AML-193 (cell line): ENCODE results near the gene CDK5R2.
"Not testable (repeated sequence)": the region's sequence is repeated elsewhere in the genome, so short reads cannot be mapped to it uniquely, and the experiment has no call there.

Experiments used
- DNase-seq, 2 experiments: peaks; one replicate each; lab custom pipeline; 2025; lab: John Stamatoyannopoulos, UW

The CDK5R2 gene

DNA sequence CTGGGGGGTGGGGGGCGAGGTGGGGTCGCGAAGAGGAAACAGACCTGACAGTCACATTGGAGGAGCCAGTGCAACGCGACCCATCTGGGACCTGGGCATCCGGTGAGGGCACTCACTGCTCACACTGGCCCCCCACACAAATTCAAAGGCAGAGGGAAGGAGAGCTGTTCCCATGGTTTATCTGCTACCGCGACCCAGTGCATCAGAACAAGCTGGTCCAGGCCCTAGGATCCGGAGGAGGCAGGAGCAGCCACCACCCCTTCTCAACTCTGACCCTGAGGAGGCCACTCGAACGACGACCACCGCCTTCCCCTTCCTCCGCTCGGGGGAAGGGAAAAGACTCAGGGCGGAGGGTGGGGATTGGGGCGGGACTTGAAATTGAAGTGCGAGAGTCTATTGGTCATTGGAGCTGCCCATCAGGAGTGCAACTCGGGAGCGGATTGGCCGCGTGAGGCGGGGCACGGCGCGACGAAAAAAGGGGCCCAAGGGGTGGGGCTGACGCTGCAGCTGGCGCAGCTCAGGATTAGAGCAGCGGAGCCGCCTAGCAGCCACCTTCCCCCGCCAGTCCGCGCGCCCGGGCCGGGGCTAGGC, at the start of gene CDK5R2:
CDK5R2 (plus strand) TSS at position 526 of the 591 bp plus-strand sequence. CDS start 155 bp downstream, outside the sequence.
- no peak for DNase-seq

DNA sequence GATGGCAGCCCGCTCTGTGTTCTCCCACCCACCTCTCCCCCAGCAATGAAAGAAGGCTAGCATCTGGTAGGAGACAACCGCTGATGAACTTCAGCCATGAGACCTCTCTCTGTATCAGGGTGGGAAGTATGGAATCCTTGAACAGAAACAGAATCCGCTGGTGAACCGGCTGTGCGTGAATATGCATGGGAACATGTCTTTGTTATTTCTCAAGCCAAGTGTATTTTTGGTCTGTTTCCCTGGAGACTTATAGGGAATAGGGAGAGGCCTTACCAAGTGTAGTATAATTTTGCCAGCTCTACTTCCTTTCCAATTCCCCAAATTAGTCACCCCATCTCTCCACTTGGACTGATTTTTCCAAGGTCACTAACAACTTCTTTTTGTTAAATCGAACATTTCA, 48.7 kb upstream of the CDK5R2 start:
- no peak for DNase-seq

DNA sequence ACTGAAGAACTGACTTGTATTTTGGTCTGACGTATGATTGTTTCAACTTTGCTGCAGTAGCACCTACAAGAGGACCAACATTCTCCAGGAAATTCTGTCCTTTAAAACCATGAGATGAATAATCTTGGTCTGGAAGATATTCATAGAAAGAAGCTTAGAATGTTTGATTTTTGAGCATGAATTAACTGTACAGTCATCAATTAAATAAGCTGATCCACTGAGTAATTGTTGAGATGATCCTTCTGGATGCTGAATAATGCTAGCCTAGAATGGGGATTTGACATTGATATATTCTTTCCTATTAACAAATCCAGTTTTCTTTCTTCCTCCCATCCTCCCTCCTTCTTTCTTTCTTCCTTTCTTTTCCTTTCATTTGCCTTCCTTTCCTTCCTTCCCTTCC, 39.0 kb upstream of the CDK5R2 start:
- DNase-seq: no peak

DNA sequence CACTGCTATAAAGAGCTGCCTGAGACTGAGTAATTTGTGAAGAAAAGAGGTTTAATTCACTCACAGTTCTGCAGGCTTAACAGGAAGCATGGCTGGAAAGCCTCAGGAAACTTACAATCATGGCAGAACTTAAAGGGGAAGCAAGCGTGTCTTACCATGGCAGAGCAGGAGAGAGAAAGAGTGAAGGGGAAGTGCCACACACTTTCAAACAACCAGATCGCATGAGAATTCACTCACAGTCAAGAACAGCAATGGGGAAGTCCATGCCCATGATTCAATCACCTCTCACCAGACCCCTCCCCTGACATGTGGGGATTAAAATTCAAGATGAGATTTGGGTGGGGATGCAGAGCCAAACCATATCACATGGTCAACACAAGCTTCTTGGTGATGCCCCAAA, 34.7 kb upstream of the CDK5R2 start:
- DNase-seq: no peak

DNA sequence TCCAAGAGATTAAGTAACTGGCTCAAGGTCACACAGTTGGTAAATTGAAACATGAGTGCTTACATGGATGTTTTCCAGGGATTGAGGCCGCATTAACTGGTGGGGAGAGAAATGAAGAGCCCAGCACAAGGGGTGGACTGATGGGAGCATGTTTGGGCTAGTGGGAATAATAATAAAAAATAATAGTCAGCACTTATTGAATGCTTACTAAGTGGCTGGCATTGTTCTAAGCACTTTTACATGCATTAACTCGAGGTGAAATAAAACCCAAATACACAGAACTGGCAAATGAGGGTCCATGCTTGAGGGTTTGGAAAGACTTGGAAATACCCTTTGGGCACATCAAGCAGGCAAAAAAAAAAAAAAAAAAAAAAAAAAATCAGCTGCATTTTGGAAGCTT, 34.0 kb upstream of the CDK5R2 start:
- no peak for DNase-seq

DNA sequence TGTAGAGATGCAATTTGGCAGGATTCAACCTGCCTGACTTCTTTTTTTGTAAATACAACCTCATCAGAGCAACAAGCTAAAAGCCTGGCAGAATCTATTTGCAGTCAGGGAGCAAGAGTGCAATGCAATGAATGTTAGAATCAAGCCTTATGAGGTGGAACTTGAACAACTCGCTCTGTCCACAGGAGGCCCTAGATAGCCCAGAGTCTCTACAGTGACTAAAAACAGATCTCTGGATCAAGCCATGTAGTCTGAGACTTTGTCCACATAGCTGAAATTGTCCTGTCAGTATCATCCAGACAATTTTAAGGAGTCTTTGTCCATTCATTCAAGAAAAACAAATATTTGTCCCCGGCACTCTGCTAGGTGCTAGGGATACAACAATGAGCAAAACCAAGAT, 32.0 kb upstream of the CDK5R2 start:
- DNase-seq: no peak

DNA sequence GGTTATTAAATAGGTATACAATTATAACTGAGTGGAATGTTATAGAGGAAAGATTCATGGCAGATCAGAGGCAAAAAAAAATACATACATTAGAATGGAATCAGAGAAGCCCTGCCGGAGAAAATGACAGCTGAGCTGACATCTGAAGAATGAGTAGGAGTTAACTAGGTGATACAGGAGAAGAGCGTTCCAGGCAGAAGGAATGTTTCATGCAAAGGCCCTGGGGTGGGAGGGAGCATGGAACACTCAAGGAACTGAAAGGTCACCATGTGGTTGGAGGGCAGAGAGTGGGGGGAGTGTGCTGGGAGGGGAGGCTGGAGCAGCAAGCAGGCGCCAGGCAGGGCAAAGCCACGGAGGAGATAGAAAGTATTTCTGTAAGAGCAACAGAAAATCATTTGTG, 31.6 kb upstream of the CDK5R2 start:
- DNase-seq: no peak

DNA sequence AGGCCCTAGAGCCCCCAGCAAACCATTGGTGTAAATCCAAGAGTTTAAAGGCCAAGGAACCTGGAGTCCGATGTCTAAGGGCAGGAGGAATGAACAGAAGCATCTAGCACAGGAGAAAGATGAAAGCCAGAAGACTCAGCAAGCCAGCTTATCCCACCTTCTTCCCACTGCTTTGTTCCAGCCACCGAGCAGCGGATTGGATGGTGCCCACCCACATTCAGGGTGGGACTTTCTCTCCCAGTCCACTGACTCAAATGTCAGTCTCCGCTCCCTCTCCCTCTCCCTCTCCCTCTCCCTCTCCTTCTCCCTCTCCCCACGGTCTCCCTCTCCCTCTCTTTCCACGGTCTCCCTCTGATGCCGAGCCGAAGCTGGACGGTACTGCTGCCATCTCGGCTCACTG, 29.0 kb upstream of the CDK5R2 start:
- DNase-seq: not testable (repeated sequence)

DNA sequence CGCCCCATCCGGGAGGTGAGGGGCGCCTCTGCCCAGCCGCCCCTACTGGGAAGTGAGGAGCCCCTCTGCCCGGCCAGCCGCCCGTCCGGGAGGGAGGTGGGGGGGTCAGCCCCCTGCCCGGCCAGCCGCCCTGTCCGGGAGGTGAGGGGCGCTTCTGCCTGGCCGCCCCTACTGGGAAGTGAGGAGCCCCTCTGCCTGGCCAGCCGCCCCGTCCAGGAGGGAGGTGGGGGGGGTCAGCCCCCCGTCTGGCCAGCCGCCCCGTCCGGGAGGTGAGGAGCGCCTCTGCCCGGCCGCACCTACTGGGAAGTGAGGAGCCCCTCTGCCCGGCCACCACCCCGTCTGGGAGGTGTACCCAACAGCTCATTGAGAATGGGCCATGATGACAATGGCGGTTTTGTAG, 27.7 kb upstream of the CDK5R2 start:
- DNase-seq: not testable (repeated sequence)

DNA sequence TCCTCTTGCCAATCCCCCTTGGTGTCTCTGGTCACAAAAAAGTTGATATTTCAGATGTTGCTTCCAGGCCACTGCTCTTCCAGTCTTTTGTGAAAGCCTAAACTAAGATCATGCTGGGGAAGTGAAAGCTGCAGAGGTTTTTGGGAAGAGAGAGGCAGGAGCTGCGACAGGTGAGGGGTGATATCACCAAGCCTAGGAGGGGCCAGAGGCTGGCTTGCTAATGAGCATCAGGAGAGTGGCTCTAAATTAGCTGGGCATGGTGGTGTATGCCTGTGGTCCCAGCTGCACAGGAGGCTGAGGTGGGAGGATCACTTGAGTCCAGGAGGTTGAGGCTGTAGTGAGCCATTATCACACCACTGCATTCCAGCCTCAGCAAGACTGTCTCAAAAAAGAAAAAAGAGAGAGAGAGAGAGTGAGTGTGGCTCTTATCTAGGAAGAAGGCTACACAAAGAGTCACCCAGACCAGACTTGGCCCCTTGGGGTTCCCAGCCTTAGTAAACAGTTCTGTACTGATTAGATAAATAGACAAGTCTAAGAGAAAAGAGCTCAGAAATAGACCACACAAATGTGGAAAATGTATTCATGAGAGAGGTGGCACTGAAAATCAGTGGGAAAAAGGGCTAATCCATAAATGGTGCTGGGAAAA, 14.6 kb upstream of the CDK5R2 start:
- DNase-seq: no peak

DNA sequence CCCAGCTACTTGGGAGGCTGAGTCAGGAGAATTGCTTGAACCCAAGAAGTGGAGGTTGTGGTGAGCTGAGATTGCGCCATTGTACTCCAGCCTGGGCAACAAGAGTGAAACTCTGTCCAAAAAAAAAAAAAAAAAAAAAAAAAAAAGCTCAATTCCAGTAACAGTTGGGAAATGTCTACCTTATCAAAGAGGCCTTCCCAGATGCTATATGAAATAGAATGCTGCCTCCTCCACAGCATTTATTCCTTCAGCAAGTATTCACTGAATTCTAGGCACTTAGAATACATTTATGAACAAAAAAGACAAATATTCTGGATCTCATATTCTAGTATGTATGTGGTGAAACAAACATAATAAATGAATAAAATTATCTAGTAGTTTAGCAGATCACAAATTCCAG, 12.8 kb upstream of the CDK5R2 start:
- no peak for DNase-seq

DNA sequence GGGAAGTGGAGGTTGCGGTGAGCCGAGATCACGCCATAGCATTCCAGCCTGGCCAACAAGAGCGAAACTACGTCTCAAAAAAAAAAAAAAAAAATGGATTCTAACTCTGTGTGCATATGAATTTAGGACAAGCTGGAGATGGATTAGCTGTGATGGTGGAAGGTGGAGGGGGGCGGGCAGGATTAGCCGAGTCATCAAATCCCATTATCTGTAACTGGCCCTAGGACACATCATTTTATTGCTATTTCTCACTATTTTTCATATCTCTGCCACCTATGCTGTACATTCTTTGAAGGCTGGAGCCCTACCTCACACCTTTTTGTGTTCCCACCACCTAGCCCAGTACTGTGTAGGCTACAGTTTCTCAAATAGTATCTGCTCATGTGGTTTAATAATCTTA, 7.3 kb upstream of the CDK5R2 start:
- no peak for DNase-seq

DNA sequence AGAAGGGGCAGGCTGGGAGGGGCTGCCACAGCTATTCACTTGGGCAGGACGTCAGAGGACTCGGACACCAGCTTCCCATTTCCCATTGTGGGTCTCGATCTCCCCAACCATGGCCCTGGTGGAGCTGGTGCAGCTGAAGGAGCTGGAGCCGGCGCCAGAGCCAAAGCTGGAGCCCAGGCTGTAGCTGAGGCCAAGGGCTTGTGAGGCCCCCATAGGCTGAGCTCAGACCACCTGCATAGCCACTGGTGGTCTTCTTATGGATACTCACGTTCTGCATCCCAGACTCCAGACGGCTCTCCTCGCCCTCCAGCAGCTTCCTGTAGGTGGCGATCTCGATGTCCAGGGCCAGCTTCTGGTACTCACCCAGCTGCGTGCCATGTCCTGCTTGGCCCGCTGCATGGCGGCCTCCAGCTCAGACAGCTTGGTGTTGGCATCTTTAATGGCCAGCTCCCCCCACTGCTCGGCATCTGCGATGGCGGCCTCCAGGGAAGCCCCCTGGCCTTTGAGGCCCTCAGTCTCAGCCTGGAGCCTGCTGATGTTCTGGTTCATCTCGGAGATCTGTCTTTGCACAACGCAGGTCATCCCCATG, 6.0 kb upstream of the CDK5R2 start:
- no peak for DNase-seq

DNA sequence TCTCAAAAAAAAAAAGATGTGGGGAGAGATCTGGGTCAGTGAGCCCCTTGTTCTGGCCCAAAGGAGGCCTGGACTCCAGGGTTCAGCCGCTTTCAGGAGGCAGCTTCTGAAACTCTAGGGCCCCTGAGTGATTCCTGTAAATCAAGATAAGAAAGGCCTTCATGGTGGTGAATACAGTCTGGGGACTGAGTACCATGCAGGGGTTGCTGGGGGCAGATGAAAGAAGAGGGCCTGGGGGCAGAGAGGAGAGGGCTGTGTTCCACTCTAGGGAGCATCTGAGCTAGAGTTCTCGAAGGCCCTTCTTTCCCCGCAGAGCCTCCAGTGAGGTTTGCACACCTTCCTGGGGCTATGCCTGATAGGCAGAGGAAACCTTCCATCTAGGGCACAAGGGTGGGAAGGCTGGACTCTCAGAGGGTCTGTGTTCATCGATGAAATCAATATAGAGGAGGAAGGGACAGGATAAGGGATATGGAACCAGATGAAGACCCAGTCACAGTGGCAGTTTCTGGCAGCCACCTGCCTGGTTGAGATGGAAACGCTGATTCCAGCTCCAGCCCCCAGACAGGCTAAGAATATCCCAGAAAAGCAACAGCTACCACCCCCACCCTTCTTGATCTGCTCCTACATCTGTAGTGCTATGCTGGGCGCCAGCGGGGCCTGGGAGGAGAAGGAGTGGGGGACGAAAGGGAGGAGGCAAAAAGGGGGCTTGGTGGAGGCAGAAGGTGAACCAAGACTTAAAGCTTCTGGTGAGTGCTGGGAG, 4.7 kb upstream of the CDK5R2 start:
- DNase-seq: no peak

DNA sequence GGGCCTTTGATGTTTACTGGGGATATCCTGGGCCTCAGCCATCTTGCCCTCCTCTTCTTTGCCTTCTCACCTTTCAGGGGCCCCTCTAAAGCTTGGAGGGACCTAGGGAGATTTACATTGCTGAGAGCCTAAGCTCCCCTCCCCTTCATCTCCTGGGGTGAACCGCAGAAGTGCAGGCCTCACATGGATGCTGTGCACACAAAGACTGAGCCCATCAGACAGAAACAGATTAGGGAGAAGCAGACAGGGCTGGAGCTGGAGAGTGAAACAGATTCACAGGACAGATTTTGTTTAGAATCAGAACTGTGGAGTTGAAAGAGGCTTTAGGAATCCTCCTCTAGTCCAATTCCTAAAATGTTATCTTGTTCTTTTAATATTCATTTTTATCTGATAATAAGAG, 3.4 kb upstream of the CDK5R2 start:
- DNase-seq: no peak

DNA sequence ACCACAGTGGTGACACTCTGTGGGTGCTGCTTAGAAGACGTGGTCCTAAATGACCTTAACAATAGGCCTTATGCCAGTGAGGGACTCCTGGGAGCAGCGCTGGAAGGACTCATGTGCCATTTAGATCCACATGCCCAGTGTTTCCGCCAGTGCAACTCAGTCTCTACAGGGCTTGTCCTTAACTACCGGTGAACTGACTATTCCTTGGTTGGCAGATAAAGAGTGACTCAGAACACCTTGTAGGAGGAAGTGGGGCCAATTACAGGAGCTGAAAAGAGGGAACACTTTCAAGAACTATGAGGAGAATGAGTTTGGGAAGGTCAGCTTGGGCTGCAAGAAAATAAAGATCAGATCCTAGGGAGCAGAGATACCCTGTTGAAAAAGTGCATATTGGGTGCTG, 1.8 kb upstream of the CDK5R2 start:
- DNase-seq: no peak

DNA sequence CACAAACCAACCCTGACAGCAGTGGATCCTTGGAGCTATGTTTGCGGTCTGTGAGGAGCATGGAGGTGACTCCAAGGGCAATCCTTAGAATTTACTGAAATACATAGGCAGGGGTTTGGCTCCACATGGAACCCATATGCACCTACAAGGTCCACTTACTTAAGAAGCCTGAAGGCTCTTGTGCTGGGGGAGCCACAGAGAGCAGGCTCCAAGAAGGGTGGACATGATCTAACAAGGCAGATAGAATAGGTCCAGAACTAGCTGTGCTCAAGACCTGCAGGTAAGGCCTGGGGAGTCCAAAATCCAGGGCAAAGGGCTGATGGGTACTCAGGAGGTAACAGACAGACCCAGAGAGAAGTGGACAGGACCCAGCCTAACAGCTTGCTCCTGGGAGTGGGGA, 1.2 kb upstream of the CDK5R2 start:
- no peak for DNase-seq

DNA sequence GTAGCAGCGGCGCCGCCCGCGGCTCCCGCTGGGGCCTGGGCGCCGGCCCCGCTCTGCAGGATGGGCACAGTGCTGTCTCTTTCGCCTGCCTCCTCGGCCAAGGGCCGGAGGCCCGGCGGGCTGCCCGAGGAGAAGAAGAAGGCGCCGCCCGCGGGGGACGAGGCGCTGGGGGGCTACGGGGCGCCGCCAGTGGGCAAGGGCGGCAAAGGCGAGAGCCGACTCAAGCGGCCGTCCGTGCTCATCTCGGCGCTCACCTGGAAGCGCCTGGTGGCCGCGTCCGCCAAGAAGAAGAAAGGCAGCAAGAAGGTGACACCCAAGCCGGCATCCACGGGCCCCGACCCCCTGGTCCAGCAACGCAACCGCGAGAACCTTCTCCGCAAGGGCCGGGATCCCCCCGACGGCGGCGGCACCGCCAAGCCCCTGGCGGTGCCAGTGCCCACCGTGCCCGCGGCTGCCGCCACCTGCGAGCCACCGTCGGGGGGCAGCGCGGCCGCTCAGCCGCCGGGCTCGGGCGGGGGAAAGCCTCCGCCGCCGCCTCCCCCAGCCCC, 369 bp downstream of the CDK5R2 start:
- no peak for DNase-seq

DNA sequence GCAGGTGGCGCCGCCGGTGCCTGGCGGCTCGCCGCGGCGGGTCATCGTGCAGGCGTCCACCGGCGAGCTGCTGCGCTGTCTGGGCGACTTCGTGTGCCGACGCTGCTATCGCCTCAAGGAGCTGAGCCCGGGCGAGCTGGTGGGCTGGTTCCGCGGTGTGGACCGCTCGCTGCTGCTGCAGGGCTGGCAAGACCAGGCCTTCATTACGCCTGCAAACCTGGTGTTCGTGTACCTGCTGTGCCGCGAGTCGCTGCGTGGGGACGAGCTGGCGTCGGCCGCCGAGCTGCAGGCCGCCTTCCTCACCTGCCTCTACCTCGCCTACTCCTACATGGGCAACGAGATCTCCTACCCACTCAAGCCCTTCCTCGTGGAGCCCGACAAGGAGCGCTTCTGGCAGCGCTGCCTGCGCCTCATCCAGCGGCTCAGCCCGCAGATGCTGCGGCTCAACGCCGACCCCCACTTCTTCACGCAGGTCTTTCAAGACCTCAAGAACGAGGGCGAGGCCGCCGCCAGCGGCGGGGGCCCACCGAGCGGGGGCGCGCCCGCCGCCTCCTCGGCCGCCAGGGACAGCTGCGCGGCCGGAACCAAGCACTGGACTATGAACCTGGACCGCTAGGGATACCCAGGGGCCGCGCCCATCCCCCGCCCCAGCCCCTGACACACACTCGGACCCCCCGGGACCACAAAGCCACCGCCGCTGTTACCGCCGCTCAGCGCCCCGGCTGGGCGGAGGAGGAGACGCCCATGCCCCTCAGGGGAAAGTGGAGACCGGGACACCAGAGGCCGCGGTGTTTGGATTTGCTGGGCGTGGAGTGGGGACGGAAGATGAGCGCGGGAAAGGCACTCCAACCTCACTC, 1.1 kb downstream of the CDK5R2 start:
- no peak for DNase-seq

DNA sequence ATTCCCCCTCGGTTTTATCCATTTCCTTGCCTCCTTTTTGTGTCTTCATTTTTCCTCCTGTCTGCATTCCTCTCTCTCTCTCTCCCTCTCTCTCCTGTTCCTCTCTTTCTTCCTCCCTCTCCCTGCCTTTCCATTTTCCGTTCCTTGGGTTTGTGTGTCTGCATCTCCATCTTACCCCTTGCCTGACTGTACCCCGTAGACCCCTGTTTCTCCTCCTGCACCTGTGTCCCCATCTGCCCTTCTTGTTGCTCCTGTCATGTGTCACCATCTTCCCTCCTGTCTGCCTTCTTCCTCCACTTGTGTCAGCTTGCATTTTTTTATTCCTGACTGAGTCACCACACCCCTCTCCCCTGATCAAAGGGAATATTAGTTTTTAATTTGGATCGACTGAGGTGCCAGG, 1.8 kb downstream of the CDK5R2 start:
- DNase-seq: no peak

DNA sequence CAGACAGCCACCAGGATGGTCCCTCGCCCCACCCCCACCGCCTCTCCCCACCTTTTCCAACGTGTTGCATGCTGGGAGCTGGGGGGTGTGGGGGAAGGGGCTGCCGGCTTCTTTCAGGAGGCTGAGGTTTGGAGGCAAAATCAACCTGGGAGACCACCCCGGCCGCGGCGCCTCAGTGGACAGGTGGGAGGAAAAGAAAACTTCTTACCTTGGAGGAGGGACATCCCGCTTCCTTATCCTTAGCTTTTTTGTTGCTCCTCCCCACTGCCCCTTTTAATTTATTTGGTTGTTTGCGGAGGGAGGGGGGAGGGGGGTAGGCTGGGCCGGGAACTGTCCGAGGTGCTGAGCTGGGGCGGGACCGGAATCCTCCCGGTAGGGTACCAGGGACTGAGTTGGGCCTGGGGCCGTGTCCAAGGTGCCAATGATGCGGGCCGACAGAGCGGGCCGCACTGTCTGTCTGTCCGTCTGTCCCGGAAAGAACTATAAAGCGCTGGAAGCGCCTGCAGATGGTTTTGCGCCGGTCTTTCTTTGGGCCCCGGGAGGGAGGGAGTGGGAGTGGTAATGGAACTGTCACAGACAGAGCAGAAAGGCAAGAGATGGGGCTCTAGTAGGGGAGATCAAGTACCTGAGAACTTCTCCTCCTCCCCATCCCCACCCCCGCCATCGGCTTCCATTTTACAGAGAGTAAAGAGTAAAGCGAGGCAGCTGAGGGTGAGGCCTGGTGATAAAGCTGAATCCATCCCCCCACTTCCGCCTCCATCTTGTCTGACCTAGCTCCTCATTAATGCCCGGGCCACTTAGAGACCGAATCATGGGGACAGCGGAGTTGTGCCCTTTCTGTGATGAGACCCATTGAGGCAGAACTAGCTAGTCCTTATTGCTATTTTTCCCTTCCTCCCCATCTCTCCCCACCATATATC, 2.4 kb downstream of the CDK5R2 start:
- DNase-seq: no peak
